Measurements from ENCODE around the gene UBE2L3. TPM values are rescaled to one million over a fixed set of nuclear protein-coding genes. Genes with fewer than 3 reads are reported as not detected.
A peak's percentile ranks its signal among the peaks of the same experiment; 100 is the strongest.

The UBE2L3 gene
- total and polyA plus RNA-seq, 2 of the 8 experiments (the other 6 are each of a cell fraction or from before 2014, with no cell fraction given), result 63.5 to 90.0 TPM

GRCh38 chr22:21573293-21573734 lies 5.8 kb downstream of the UBE2L3 start:
- Histone ChIP-seq H3K14ac (ENCODE audit: insufficient read length) (no peak overlapping the region), H2BK12ac (ENCODE audit: low read depth, low read length) (no peak overlapping the region), H2BK120ac (replicated peaks; ENCODE audit: low read depth, low read length) (no peak overlapping the region), H3K36me3 (ENCODE audit: control insufficient read depth in 2 of 4, insufficient read depth in 4 of 4, low read length in 3 of 4) (no peaks in the 10 kb centered on the region; a peak in 1 of 8 replicates), H3K4me2 (ENCODE audit: insufficient read depth in 1 of 2, low read depth in 2 of 2, low read length in 2 of 2) (no peak overlapping the region), H4K8ac (ENCODE audit: extremely low read depth, insufficient read depth, low read length) (no peak overlapping the region), H4K5ac (ENCODE audit: insufficient read length, low read depth, low read length) (no peak overlapping the region), H3K18ac (ENCODE audit: extremely low read depth, low read length) (no peak overlapping the region), H3K4me1 (replicated peaks in 1 of 4; ENCODE audit: control insufficient read depth in 3 of 4, insufficient read depth in 4 of 4, low read length in 3 of 4) (peaks cover 0 to 8% (median 6%) of the 10 kb centered on the region in 4 experiments; a peak in 4 of 7 replicates), H2AK5ac (ENCODE audit: low read depth, low read length) (no peak overlapping the region), H3K27me3 (replicated peaks in 1 of 4; ENCODE audit: control insufficient read depth in 3 of 4, extremely low read depth in 1 of 4, insufficient read depth in 3 of 4, low read length in 3 of 4) (no peaks in the 10 kb centered on the region), H3K79me1 (ENCODE audit: low read depth, low read length) (peaks cover 22% of the 10 kb centered on the region), H2BK15ac (ENCODE audit: low read length) (no peak overlapping the region), H3K9ac (replicated peaks in 1 of 4; ENCODE audit: extremely low read depth in 1 of 4, low read depth in 3 of 4, low read length in 3 of 4) (no peak overlapping the region), H3K4ac (replicated peaks; ENCODE audit: insufficient read length, low read depth, low read length) (no peak overlapping the region), H4K20me1 (replicated peaks in 1 of 2; ENCODE audit: control insufficient read depth in 1 of 2, insufficient read depth in 2 of 2, low read length in 2 of 2) (peaks cover 44 to 49% of the 10 kb centered on the region in 2 experiments), H4K91ac (replicated peaks; ENCODE audit: insufficient read length, low read length) (no peak overlapping the region), H3K27ac (ENCODE audit: low read depth, low read length) (peak overlapping the region; percentile 36; the same call in 1 of the 2 replicates), H2BK20ac (ENCODE audit: low read length) (no peak overlapping the region), H3K79me2 (ENCODE audit: control insufficient read depth in 1 of 2, insufficient read depth in 2 of 2, low read length in 2 of 2) (peaks cover 73 to 99% of the 10 kb centered on the region in 2 experiments), H2BK5ac (ENCODE audit: low read depth, low read length) (no peak overlapping the region), H3K23ac (ENCODE audit: insufficient read length) (no peak overlapping the region), H2AFZ (ENCODE audit: low read length) (no peak overlapping the region), H3K23me2 (ENCODE audit: low read depth, low read length) (peaks cover 2% of the 10 kb centered on the region), H3K9me3 (ENCODE audit: insufficient read depth in 2 of 2, low read depth in 1 of 2, low read length in 1 of 2) (no peaks in the 10 kb centered on the region), H3K4me3 (ENCODE audit: extremely low read depth in 1 of 4, insufficient read depth in 2 of 4, low read depth in 3 of 4, low read length in 4 of 4) (no peak overlapping the region), H3K56ac (replicated peaks; ENCODE audit: insufficient read length, low read depth, low read length) (no peak overlapping the region)
- 81% methylated on average over 6 of the region's 6 CpGs; no CpG with 5 or more reads in 1 of the 2 experiments for WGBS, 2 experiments (ENCODE audit: extremely low coverage in 1 of 2, insufficient coverage in 1 of 2, insufficient read length in 1 of 2, insufficient replicate concordance in 2 of 2, low coverage in 1 of 2, low lambda C conversion rate in 2 of 2, missing lambda C conversion rate in 1 of 2)
- TF ChIP-seq POLR2AphosphoS5 (IDR thresholded peaks at IDR 0.05; ENCODE audit: low read depth, low read length), result 0 out of 2 replicates have a peak, but pooled peaks have one; percentile 37
- no peak for TF ChIP-seq TAF7 (optimal IDR thresholded peaks at IDR 0.05; ENCODE audit: borderline replicate concordance, low read depth, low read length)
- no peak for TF ChIP-seq SIN3A (conservative IDR thresholded peaks at IDR 0.05 in 1 of 2, IDR thresholded peaks at IDR 0.05 in 1 of 2; ENCODE audit: low read depth in 1 of 2, low read length in 2 of 2)
- no peak for DNase-seq (ENCODE audit: low read depth in 1 of 2, low spot score in 2 of 2)
- FAIRE-seq, result no peak
- ChIA-PET POLR2A (ENCODE audit: partially characterized antibody) (interaction anchor here (1.1 to 1.6 kb wide), 7 partner anchors 9 to 85 kb away, joined by 3 to 9 read pairs (median 4); no protein-coding TSS in a partner anchor), CTCF (ENCODE audit: partially characterized antibody) (interaction anchor here (0.6 to 5.7 kb wide), 9 partner anchors 12 to 1602 kb away, joined by 3 to 27 read pairs (median 10); partner anchors contain the start of genes SDF2L1 and YDJC)
